Measurements from ENCODE around the gene BCL11B.

GRCh38 chr14:99287269-99287942 is 15.4 kb upstream of the BCL11B start:
- no peak for TF ChIP-seq CTCF (conservative IDR thresholded peaks at IDR 0.05; ENCODE audit: low read depth, low read length)
- no peak for TF ChIP-seq EZH2 (IDR thresholded peaks at IDR 0.05; ENCODE audit: borderline replicate concordance, low read depth, low read length, poor library complexity, severe bottlenecking)

Measured in A673 (cell line).